CD4-positive, alpha-beta T cell treated with Interleukin-6 for 4 hours (primary cell): Measurements from ENCODE around the gene APC2.
"Not testable (repeated sequence)": the region's sequence is repeated elsewhere in the genome, so short reads cannot be mapped to it uniquely, and the experiment has no call there.

ENCODE experiments used
- DNase-seq: peaks from one replicate; pipeline ENCODE4 v3.0.0-alpha.2; 2020; ENCODE audit warnings: mixed read lengths

Gene APC2

DNA sequence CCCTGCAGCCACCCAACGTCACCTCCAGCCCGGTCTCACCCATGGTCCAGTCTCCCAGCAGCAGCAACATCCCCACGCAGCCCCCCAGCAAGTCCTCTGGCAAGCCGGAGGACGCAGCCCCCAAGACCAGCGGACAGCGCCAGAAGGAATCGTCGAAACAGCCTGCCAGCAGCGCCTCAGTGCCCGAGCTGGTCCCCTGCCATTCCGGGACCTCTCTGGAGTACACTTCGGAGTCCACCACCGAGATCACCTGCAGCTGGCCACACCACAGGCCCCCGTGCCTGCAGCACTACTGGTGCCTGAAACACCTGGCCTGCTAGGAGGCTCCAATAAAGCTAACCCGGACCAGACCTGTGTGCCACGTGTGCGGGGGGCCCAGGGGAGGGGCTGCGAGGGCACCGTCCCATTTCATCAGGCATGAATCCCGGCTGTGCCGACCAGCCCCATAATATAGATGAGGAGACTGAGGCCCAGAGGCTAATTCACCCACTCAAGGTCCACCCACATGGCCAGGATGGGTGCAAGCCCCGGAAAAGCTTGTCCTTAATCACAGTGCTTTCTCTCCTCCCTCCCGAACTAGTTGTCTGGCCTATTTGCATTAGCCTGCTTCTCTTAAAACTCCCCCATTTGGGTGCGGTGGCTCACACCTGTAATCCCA is 47.8 kb downstream of the APC2 start:
- DNase-seq, result no peak

- DNase-seq, result not testable (repeated sequence)
Observed at GRCh38 chr19:1499231-1499630, 49.3 kb downstream of the APC2 start.

DNA sequence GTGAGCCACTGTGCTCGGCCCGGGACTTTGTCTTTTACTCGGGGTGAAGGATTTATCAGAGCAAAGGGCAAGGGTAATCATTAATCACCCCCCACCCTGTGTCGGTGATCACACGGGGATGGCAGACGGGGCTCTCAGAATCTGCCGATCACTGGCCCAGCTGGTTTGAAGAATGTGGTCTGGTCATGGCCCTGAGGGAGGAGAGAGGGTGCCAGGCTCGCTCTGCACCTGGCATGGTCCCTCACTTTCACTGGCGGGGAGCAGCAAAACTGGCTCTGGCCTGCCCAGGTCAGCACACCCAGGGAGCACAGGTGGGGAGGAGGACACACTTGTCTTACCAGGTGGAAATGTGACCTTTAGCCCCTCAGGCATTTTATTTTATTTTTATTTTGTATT is 51.3 kb downstream of the APC2 start:
- no peak for DNase-seq

DNA sequence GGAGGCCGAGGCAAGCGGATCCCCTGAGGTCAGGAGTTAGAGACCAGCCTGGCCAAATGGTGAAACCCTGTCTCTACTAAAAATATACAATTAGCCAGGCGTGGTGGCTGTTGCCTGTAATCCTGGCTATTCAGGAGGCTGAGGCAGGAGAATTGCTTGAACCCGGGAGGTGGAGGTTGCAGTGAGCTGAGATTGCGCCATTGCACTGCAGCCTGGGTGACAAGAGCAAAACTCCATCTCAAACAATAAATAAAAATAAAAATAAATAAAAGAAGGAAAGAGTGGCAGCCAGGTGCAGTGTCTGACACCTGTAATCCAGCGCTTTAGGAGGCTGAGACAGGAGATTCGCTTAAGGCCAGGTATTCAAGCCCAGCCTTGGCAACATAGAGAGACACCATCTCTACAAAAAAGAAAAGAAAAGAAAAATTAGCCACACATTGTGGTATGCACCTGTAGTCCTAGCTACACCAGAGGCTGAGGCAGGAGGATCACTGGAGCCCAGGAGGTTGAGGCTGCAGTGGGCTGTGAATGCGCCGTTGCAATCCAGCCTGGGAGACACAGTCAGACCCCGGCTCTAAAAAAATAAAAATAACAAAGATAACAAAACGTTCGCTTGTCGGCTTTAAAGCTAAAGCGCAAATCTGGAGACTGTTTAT is 52.6 kb downstream of the APC2 start:
- no peak for DNase-seq

- peak; percentile 77 for DNase-seq
Observed at GRCh38 chr19:1503089-1503924, 53.4 kb downstream of the APC2 start.

GRCh38 chr19:1503925-1504773 is 54.2 kb downstream of the APC2 start:
- DNase-seq, result no peak

GRCh38 chr19:1505012-1505411 is 55.1 kb downstream of the APC2 start:
- DNase-seq, result no peak

- DNase-seq, result no peak
Observed at GRCh38 chr19:1505991-1506881, 56.3 kb downstream of the APC2 start.

- DNase-seq, result no peak
Observed at GRCh38 chr19:1507192-1507660, 57.3 kb downstream of the APC2 start.

- peak; percentile 94 for DNase-seq
Observed at GRCh38 chr19:1507763-1508506, 58.0 kb downstream of the APC2 start.

DNA sequence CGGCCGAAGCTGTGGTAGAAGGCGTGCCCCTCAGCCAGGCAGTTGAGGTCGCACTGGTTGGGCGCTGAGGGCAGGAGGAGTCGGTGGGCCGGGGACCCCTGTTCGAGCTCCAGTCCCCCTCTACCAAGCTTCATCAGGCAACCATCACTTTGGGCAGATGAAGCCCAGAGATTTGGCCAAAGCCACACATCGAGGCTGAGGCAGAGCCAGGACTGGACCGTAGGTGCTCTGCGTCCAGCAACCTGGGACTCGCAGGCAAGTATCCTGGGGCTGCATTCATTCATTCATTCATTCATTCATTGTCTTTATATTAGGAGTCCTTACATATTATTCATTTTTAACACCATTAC is 58.6 kb downstream of the APC2 start:
- no peak for DNase-seq

GRCh38 chr19:1509602-1510441 is 59.9 kb downstream of the APC2 start:
- DNase-seq, result no peak

GRCh38 chr19:1510442-1510806 is 60.5 kb downstream of the APC2 start:
- no peak for DNase-seq

DNA sequence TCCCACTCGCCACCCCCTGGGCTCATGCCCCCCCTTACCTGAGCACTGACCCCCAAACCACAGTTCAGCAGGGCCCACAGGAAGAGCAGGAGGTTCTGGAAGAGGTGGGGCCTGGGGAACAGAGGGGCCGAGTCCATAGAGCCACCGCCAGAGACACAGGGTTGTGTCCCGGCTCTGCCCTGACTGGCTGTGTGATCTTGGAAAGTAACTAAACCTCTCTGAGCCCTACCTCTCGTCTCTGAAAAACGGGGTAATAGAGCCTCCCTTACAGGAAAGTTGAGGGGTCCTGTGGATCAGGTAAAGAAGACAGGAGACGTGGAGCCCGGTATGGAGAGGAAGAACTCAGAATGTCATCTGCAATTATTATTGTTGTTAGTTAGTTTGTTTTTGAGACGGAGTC is 60.9 kb downstream of the APC2 start:
- no peak for DNase-seq

GRCh38 chr19:1511318-1512317 is 61.7 kb downstream of the APC2 start:
- no peak for DNase-seq

GRCh38 chr19:1512671-1513498 is 63.0 kb downstream of the APC2 start, which contains the start of gene ADAMTSL5:
Gene ADAMTSL5, minus strand, starts transcription at chr19:1513019. Its CDS starts 2,076 bp downstream, at chr19:1510943.
- peak; percentile 79 for DNase-seq

DNA sequence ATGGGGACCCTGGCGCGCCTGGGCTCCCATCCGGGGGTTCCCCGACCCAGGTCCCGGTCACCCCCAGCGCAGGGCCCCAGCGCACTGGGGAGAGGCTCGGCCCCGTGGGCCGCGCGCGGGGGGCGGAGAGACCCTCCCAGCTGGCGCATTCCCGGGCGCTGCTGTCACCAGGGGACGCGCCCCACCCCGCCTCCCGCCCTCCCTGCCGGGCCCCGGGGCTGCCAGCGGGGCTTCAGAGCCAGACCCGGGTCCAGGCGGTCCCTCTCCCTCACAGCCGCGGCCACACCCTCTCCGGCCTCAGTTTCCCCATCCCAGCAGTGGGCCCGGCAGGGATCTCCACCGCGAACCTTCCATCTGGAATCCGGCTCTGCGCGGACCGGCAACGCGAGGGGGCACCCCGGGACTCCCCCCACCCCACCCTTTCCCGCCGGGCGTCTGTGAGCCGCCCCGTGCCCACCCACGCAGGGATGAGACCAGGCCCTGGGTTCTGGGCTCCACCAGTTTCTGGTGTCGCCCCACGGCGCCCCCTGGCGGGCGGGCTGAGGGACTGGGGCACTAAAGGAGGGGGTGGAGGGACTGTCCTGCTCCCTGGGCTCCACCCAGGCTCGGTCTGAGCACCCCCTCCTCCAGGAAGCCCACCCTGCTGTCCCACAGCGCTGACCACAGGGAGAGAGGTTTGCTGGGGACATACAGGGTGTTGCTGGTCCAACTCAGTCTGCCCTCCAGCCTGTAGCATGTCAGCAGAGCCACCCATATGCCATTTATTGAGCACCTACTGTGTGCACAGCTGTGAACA is 63.8 kb downstream of the APC2 start:
- peak; percentile 76 for DNase-seq
